HEK293 (cell line): Measurements from ENCODE around the gene LRRC37A.

Experiments used
- CTCF ChIA-PET: fragments of 350-600 bp; formaldehyde crosslinking; extraction: SDS; loops from one replicate; lab custom pipeline; 2021; ENCODE audit warnings: antibody characterized with exemption; lab: Yijun Ruan, JAX
- POLR2A ChIA-PET: fragments of 300-600 bp; formaldehyde crosslinking; extraction: SDS; loops from one replicate; lab custom pipeline; 2020; ENCODE audit warnings: antibody characterized with exemption, inconsistent platforms; lab: Yijun Ruan, JAX
- H3K27ac ChIP-seq: fragments of 200-500 bp; sonication (Bioruptor generic); 2 replicates; pipeline ENCODE4 v1.5.1; 2014; ENCODE audit warnings: low read depth, low read length, control low read depth, inconsistent platforms; ENCODE audit errors: extremely low read depth
- H3K36me3 ChIP-seq, 2 experiments: fragments of 200-500 bp in 1 of 2; sonication (Bioruptor generic) in 1 of 2; 1 replicate in 1 of 2; 2 replicates in 1 of 2; pipeline ENCODE4 v1.5.1; 2014 to 2017; ENCODE audit warnings: inconsistent platforms in 2 of 2, low read length in 2 of 2; ENCODE audit not compliant: control insufficient read depth in 2 of 2, insufficient read depth in 1 of 2
- H3K4me1 ChIP-seq: fragments of 200-500 bp; sonication (Bioruptor generic); 2 replicates; pipeline ENCODE4 v1.5.1; 2014; ENCODE audit warnings: mild to moderate bottlenecking, low read length, inconsistent platforms; ENCODE audit not compliant: control insufficient read depth, insufficient read depth
- H3K4me3 ChIP-seq: 2 replicates; pipeline ENCODE4 v1.5.1; 2011; ENCODE audit warnings: low read depth, mild to moderate bottlenecking, control low read depth, low read length, moderate library complexity
- H3K9me3 ChIP-seq: fragments of 200-500 bp; sonication (Bioruptor generic); 2 replicates; pipeline ENCODE4 v1.5.1; 2014; ENCODE audit warnings: low read depth, low read length, inconsistent platforms; ENCODE audit not compliant: control insufficient read depth, insufficient read depth
- YY2 ChIP-seq: fragments of 450-650 bp; formaldehyde crosslinking; IDR thresholded peaks from 2 replicates; pipeline ENCODE4 v1.5.1; 2016; ENCODE audit warnings: missing biosample characterization, missing genetic modification characterization
- ZBTB1 ChIP-seq: fragments of 450-650 bp; formaldehyde crosslinking; IDR thresholded peaks from 2 replicates; pipeline ENCODE4 v1.5.1; 2016; ENCODE audit warnings: missing biosample characterization, missing genetic modification characterization
- ZBTB21 ChIP-seq: fragments of 450-650 bp; formaldehyde crosslinking; IDR thresholded peaks from 2 replicates; pipeline ENCODE4 v1.5.1; 2017; ENCODE audit warnings: missing biosample characterization, missing genetic modification characterization
- ZEB2 ChIP-seq: fragments of 450-650 bp; formaldehyde crosslinking; IDR thresholded peaks from 2 replicates; pipeline ENCODE4 v1.5.1; 2016; ENCODE audit warnings: missing biosample characterization, missing genetic modification characterization
- ZFP37 ChIP-seq: fragments of 450-650 bp; formaldehyde crosslinking; IDR thresholded peaks from 2 replicates; pipeline ENCODE4 v1.5.1; 2016; ENCODE audit warnings: missing biosample characterization, missing genetic modification characterization
- ZNF121 ChIP-seq: fragments of 450-650 bp; formaldehyde crosslinking; IDR thresholded peaks from 2 replicates; pipeline ENCODE4 v1.5.1; 2016; ENCODE audit warnings: missing biosample characterization, missing genetic modification characterization
- ZNF211 ChIP-seq: fragments of 450-650 bp; formaldehyde crosslinking; IDR thresholded peaks from 2 replicates; pipeline ENCODE4 v1.5.1; 2016; ENCODE audit warnings: low read depth, missing biosample characterization, missing genetic modification characterization
- ZNF341 ChIP-seq: fragments of 450-650 bp; formaldehyde crosslinking; IDR thresholded peaks from 2 replicates; pipeline ENCODE4; 2016; ENCODE audit warnings: low read depth, missing biosample characterization, missing genetic modification characterization
- ZNF391 ChIP-seq: fragments of 450-650 bp; formaldehyde crosslinking; IDR thresholded peaks from 2 replicates; pipeline ENCODE4 v1.5.1; 2016; ENCODE audit warnings: low read depth, missing biosample characterization, missing genetic modification characterization, borderline replicate concordance
- ZNF423 ChIP-seq: fragments of 450-650 bp; formaldehyde crosslinking; IDR thresholded peaks from 2 replicates; pipeline ENCODE4 v1.5.1; 2016; ENCODE audit warnings: missing biosample characterization, missing genetic modification characterization
- ZNF501 ChIP-seq: fragments of 450-650 bp; formaldehyde crosslinking; IDR thresholded peaks from 2 replicates; pipeline ENCODE4 v1.5.1; 2016; ENCODE audit warnings: missing biosample characterization, missing genetic modification characterization
- ZNF548 ChIP-seq: fragments of 450-650 bp; formaldehyde crosslinking; IDR thresholded peaks from 2 replicates; pipeline ENCODE4 v1.5.1; 2016; ENCODE audit warnings: missing biosample characterization, missing genetic modification characterization
- ZNF600 ChIP-seq: fragments of 450-650 bp; formaldehyde crosslinking; IDR thresholded peaks from 2 replicates; pipeline ENCODE4 v1.5.1; 2016; ENCODE audit warnings: missing biosample characterization, missing genetic modification characterization
- ZNF629 ChIP-seq: fragments of 450-650 bp; formaldehyde crosslinking; IDR thresholded peaks from 2 replicates; pipeline ENCODE4 v1.5.1; 2017; ENCODE audit warnings: missing biosample characterization, missing genetic modification characterization
- ZNF664 ChIP-seq: fragments of 450-650 bp; formaldehyde crosslinking; IDR thresholded peaks from 2 replicates; pipeline ENCODE4 v1.5.1; 2016; ENCODE audit warnings: missing biosample characterization, missing genetic modification characterization
- ZNF791 ChIP-seq: fragments of 450-650 bp; formaldehyde crosslinking; IDR thresholded peaks from 2 replicates; pipeline ENCODE4 v1.5.1; 2016; ENCODE audit warnings: missing biosample characterization, missing genetic modification characterization
- TF ChIP-seq, protein P1 (sequence below): IDR thresholded peaks from 2 replicates; pipeline ENCODE4 v1.6.1; 2011; ENCODE audit warnings: mild to moderate bottlenecking, low read depth, low read length, borderline replicate concordance
- TF ChIP-seq, protein P2 (sequence below): fragments of 450-650 bp; formaldehyde crosslinking; conservative IDR thresholded peaks from 2 replicates; pipeline ENCODE4 v1.5.1; 2016; ENCODE audit warnings: low read depth, missing biosample characterization, missing genetic modification characterization
- TF ChIP-seq, protein P3 (sequence below): fragments of 450-650 bp; formaldehyde crosslinking; IDR thresholded peaks from 2 replicates; pipeline ENCODE4 v1.5.1; 2017; ENCODE audit warnings: missing biosample characterization, missing genetic modification characterization
- TF ChIP-seq, protein P4 (sequence below): fragments of 450-650 bp; formaldehyde crosslinking; IDR thresholded peaks from 2 replicates; pipeline ENCODE4 v1.5.1; 2016; ENCODE audit warnings: missing biosample characterization, missing genetic modification characterization
- TF ChIP-seq, protein P5 (sequence below): fragments of 450-650 bp; formaldehyde crosslinking; IDR thresholded peaks from 2 replicates; pipeline ENCODE4 v1.5.1; 2016; ENCODE audit warnings: missing biosample characterization, missing genetic modification characterization, borderline replicate concordance

The LRRC37A gene

DNA sequence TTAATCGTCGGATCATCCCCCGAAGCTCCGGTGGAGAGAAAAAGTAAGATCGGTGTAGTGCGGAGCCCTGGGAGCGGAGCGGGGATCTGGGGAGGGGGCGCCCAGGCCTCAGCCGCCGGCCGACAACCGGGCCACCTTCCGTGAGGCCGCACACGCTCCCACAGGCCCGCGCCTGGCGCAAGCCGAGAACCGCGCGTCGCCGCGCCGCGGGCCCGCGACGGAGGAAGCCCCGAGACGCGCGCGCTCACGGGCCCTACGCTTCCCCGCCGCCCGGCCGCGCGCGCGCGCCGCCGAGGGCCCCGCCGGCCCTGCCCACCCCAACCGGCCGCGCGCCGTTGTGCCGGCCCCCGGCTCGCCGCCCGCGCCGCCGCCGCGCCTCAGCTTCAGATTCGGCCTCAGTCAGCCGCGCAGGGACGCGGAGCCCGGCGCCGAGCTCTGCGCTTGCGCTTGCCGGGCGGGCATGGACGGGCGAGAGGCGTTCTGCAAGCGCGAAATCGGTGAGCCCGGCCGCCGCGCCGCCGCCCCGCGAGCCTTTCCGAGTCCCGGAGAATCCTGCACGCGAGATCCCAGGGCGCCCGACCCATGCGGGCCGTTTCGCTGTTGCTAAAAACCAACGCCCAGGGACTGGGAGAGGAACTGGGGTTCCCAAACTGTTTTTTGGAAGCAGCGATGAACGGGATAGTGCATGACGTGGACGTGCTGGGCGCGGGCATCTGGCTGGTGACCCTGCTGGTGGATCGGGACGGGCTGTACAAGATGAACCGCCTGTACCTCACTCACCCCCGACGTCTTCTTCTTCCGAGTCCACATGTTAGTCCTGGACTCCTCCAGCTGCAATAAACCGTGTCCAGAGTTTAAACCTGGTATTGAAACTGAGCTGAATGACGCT, 28.0 kb upstream of the LRRC37A start (continued):
- peak; percentile 30; the same call in 1 of the 2 replicates for TF ChIP-seq ZNF341 (tag by site-specific recombination)
- TF ChIP-seq ZBTB1 (tag by site-specific recombination): no peak
- TF ChIP-seq, protein P1, sequence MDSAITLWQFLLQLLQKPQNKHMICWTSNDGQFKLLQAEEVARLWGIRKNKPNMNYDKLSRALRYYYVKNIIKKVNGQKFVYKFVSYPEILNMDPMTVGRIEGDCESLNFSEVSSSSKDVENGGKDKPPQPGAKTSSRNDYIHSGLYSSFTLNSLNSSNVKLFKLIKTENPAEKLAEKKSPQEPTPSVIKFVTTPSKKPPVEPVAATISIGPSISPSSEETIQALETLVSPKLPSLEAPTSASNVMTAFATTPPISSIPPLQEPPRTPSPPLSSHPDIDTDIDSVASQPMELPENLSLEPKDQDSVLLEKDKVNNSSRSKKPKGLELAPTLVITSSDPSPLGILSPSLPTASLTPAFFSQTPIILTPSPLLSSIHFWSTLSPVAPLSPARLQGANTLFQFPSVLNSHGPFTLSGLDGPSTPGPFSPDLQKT: no peak
- TF ChIP-seq ZNF423: no peak
- TF ChIP-seq ZNF629 (tag by site-specific recombination): peak; percentile 79
- TF ChIP-seq, protein P2, sequence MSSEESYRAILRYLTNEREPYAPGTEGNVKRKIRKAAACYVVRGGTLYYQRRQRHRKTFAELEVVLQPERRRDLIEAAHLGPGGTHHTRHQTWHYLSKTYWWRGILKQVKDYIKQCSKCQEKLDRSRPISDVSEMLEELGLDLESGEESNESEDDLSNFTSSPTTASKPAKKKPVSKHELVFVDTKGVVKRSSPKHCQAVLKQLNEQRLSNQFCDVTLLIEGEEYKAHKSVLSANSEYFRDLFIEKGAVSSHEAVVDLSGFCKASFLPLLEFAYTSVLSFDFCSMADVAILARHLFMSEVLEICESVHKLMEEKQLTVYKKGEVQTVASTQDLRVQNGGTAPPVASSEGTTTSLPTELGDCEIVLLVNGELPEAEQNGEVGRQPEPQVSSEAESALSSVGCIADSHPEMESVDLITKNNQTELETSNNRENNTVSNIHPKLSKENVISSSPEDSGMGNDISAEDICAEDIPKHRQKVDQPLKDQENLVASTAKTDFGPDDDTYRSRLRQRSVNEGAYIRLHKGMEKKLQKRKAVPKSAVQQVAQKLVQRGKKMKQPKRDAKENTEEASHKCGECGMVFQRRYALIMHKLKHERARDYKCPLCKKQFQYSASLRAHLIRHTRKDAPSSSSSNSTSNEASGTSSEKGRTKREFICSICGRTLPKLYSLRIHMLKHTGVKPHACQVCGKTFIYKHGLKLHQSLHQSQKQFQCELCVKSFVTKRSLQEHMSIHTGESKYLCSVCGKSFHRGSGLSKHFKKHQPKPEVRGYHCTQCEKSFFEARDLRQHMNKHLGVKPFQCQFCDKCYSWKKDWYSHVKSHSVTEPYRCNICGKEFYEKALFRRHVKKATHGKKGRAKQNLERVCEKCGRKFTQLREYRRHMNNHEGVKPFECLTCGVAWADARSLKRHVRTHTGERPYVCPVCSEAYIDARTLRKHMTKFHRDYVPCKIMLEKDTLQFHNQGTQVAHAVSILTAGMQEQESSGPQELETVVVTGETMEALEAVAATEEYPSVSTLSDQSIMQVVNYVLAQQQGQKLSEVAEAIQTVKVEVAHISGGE (tag by site-specific recombination): no peak

DNA sequence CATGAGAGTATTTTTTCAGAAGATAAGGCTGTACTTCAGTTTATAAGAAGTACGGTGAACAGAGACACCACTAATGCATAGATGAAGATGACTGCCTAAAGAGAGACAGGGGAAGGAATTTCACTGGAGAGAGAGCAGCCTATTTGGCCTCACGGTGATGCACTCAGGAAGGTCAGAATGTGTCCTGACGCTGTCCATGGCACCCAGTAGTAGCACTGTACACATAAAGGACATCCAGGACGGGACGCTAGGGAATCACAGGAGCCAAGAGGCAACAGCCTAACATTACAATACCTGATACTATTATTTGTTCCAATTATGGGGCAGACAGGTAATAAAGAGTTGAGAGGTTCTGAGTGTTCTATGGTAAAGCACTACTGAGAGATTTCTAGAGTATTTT, 24.9 kb upstream of the LRRC37A start:
- Histone ChIP-seq H3K4me1 (peaks cover 12% of the 10 kb centered on the region; the same call in 1 of the 2 replicates), H3K36me3 (no peaks in the 10 kb centered on the region), H3K4me3 (no peak overlapping the region), H3K9me3 (no peaks in the 10 kb centered on the region), H3K27ac (no peak overlapping the region)
- ChIA-PET CTCF (interaction anchor here (0.6 kb wide), 1 partner anchor 77 kb away, joined by 3 read pairs; the partner anchor contains the start of gene KANSL1), POLR2A (interaction anchor here (0.6 kb wide), 1 partner anchor 1273 kb away, joined by 3 read pairs; no protein-coding TSS in a partner anchor)
- TF ChIP-seq ZNF664 (tag by site-specific recombination) (no peak), ZNF791 (tag by site-specific recombination) (no peak), ZFP37 (tag by site-specific recombination) (no peak), ZEB2 (no peak), ZBTB1 (tag by site-specific recombination) (no peak), ZNF600 (tag by site-specific recombination) (peak; percentile 88), ZNF211 (tag by site-specific recombination) (no peak), ZBTB21 (tag by site-specific recombination) (no peak), ZNF548 (tag by site-specific recombination) (no peak), ZNF391 (tag by site-specific recombination) (no peak), YY2 (no peak), ZNF501 (tag by site-specific recombination) (no peak), ZNF121 (tag by site-specific recombination) (no peak)
- TF ChIP-seq, protein P3, sequence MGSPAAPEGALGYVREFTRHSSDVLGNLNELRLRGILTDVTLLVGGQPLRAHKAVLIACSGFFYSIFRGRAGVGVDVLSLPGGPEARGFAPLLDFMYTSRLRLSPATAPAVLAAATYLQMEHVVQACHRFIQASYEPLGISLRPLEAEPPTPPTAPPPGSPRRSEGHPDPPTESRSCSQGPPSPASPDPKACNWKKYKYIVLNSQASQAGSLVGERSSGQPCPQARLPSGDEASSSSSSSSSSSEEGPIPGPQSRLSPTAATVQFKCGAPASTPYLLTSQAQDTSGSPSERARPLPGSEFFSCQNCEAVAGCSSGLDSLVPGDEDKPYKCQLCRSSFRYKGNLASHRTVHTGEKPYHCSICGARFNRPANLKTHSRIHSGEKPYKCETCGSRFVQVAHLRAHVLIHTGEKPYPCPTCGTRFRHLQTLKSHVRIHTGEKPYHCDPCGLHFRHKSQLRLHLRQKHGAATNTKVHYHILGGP (tag by site-specific recombination): no peak
- TF ChIP-seq, protein P4, sequence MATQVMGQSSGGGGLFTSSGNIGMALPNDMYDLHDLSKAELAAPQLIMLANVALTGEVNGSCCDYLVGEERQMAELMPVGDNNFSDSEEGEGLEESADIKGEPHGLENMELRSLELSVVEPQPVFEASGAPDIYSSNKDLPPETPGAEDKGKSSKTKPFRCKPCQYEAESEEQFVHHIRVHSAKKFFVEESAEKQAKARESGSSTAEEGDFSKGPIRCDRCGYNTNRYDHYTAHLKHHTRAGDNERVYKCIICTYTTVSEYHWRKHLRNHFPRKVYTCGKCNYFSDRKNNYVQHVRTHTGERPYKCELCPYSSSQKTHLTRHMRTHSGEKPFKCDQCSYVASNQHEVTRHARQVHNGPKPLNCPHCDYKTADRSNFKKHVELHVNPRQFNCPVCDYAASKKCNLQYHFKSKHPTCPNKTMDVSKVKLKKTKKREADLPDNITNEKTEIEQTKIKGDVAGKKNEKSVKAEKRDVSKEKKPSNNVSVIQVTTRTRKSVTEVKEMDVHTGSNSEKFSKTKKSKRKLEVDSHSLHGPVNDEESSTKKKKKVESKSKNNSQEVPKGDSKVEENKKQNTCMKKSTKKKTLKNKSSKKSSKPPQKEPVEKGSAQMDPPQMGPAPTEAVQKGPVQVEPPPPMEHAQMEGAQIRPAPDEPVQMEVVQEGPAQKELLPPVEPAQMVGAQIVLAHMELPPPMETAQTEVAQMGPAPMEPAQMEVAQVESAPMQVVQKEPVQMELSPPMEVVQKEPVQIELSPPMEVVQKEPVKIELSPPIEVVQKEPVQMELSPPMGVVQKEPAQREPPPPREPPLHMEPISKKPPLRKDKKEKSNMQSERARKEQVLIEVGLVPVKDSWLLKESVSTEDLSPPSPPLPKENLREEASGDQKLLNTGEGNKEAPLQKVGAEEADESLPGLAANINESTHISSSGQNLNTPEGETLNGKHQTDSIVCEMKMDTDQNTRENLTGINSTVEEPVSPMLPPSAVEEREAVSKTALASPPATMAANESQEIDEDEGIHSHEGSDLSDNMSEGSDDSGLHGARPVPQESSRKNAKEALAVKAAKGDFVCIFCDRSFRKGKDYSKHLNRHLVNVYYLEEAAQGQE: peak; percentile 84
- TF ChIP-seq, protein P5, sequence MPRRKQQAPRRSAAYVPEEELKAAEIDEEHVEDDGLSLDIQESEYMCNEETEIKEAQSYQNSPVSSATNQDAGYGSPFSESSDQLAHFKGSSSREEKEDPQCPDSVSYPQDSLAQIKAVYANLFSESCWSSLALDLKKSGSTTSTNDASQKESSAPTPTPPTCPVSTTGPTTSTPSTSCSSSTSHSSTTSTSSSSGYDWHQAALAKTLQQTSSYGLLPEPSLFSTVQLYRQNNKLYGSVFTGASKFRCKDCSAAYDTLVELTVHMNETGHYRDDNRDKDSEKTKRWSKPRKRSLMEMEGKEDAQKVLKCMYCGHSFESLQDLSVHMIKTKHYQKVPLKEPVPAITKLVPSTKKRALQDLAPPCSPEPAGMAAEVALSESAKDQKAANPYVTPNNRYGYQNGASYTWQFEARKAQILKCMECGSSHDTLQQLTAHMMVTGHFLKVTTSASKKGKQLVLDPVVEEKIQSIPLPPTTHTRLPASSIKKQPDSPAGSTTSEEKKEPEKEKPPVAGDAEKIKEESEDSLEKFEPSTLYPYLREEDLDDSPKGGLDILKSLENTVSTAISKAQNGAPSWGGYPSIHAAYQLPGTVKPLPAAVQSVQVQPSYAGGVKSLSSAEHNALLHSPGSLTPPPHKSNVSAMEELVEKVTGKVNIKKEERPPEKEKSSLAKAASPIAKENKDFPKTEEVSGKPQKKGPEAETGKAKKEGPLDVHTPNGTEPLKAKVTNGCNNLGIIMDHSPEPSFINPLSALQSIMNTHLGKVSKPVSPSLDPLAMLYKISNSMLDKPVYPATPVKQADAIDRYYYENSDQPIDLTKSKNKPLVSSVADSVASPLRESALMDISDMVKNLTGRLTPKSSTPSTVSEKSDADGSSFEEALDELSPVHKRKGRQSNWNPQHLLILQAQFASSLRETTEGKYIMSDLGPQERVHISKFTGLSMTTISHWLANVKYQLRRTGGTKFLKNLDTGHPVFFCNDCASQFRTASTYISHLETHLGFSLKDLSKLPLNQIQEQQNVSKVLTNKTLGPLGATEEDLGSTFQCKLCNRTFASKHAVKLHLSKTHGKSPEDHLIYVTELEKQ (tag by site-specific recombination): no peak
